CD1c-positive myeloid dendritic cell (primary cell): ENCODE results near the gene RYR2.
"Not testable (repeated sequence)": the region's sequence is repeated elsewhere in the genome, so short reads cannot be mapped to it uniquely, and the experiment has no call there.

Source experiments
- DNase-seq: peaks from one replicate; pipeline ENCODE4 v3.0.0-alpha.2; 2016; ENCODE audit errors: extremely low spot score

The RYR2 gene

GRCh38 chr1:237565236-237565635, 523.3 kb downstream of the RYR2 start:
- no peak for DNase-seq

GRCh38 chr1:237566581-237566980, 524.6 kb downstream of the RYR2 start:
- no peak for DNase-seq

GRCh38 chr1:237568955-237569354, 527.0 kb downstream of the RYR2 start:
- DNase-seq: no peak

- DNase-seq: no peak
Observed at GRCh38 chr1:237570530-237570929, 528.5 kb downstream of the RYR2 start.

- DNase-seq: no peak
Observed at GRCh38 chr1:237574536-237574935, 532.6 kb downstream of the RYR2 start.

GRCh38 chr1:237578540-237578939, 536.6 kb downstream of the RYR2 start:
- no peak for DNase-seq

GRCh38 chr1:237580726-237581125, 538.7 kb downstream of the RYR2 start:
- DNase-seq: no peak

- DNase-seq: no peak
Observed at GRCh38 chr1:237583270-237583669, 541.3 kb downstream of the RYR2 start.

- DNase-seq: no peak
Observed at GRCh38 chr1:237583756-237584155, 541.8 kb downstream of the RYR2 start.

- DNase-seq: no peak
Observed at GRCh38 chr1:237590386-237590785, 548.4 kb downstream of the RYR2 start.

GRCh38 chr1:237591353-237591752, 549.4 kb downstream of the RYR2 start:
- no peak for DNase-seq

GRCh38 chr1:237603036-237603568, 561.1 kb downstream of the RYR2 start:
- not testable (repeated sequence) for DNase-seq

GRCh38 chr1:237608433-237608832, 566.4 kb downstream of the RYR2 start:
- no peak for DNase-seq

GRCh38 chr1:237610157-237610556, 568.2 kb downstream of the RYR2 start:
- DNase-seq: no peak

- no peak for DNase-seq
Observed at GRCh38 chr1:237613984-237614383, 572.0 kb downstream of the RYR2 start.

- DNase-seq: no peak
Observed at GRCh38 chr1:237619553-237619952, 577.6 kb downstream of the RYR2 start.

GRCh38 chr1:237634922-237635321, 592.9 kb downstream of the RYR2 start:
- no peak for DNase-seq

GRCh38 chr1:237638555-237638954, 596.6 kb downstream of the RYR2 start:
- DNase-seq: no peak

- DNase-seq: no peak
Observed at GRCh38 chr1:237640011-237640671, 598.2 kb downstream of the RYR2 start.

GRCh38 chr1:237640966-237641365, 599.0 kb downstream of the RYR2 start:
- no peak for DNase-seq

GRCh38 chr1:237650809-237651208, 608.8 kb downstream of the RYR2 start:
- no peak for DNase-seq

GRCh38 chr1:237655778-237656177, 613.8 kb downstream of the RYR2 start:
- no peak for DNase-seq

GRCh38 chr1:237664348-237664747, 622.4 kb downstream of the RYR2 start:
- no peak for DNase-seq

GRCh38 chr1:237670302-237670701, 628.3 kb downstream of the RYR2 start:
- no peak for DNase-seq
